GM18498 (cell line): ENCODE measurements around the gene ATXN7L3B.

ENCODE experiments used
- ATAC-seq: cut with Tn5 transposase; IDR thresholded peaks from one replicate; pipeline ENCODE4 v1.9.1; 2021; ENCODE audit warnings: mild to moderate bottlenecking, moderate library complexity; ENCODE audit not compliant: unreplicated experiment

The ATXN7L3B gene

DNA sequence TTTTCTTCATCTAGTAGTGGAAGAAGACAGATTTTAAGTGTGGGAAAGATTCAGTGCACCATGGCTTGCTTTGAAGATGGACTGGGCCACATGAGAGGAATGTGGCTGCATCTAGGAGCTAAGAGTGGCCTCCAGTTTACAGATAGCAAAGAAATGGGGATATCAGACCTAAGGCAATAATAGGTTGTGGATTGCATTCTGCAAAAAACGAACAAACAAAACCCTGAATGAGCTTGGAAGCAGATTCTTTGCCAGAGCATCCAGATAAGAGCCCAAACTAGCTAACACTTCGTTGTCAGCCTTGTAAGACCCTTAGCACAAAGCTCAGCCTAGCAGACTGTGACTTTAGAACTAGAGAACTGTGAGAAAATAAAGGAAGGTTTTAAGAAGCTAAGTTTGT, 9.6 kb downstream of the ATXN7L3B start:
- no peak for ATAC-seq

DNA sequence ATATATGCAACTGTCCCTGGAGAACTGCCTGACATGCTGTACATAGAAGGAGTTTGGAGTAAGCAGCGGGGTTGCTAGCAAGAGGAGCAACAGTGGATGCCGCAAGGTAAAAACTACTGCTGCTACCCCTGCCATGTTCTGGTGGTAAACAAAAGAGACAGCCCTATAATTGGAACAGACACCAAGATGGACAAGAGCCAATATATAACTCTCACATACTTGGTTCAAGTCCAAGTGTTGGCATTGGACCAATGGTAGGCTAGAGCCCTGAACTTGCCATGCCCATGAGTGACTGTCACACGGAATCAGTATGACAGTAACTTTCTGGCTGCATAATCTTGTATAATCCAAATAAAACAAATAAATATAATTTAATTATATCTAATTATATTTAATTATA, 13.7 kb downstream of the ATXN7L3B start:
- ATAC-seq: no peak

DNA sequence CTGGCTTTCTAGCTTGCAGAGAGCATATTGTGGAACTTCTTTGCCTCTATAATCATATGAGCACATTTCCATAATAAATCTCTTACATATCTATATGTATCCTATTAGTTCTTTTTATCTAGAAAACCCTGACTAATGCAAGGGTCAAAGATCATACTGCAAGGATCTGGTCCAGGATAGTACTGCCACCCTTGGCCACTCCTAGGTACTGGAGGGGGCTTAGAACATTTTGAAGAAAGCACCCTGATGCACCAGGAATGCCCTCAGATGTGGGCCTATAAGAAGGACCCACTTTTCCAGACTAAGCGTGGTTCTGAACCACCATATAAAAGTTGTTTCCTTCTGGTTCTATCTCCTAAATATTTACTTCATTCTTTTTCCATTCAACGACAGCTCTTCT, 14.6 kb downstream of the ATXN7L3B start:
- ATAC-seq: no peak

DNA sequence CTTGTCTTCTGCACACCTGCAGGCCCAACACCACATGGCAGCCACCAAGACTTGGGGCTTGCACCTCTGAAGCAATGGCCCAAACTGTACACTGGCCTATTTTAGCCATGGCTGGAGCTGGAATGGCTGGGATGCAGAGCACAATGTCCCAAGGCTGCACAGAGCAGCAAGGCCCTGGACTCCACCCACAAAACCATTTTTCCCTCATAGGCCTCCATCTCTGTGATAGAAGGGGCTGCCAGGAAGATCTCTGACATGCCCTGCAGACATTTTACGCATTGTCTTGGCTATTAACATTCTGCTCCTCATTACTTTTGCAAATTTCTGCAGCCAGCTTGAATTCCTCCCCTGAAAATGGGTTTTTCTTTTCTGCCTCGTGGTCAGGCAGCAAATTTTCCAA, 22.1 kb downstream of the ATXN7L3B start:
- no peak for ATAC-seq

DNA sequence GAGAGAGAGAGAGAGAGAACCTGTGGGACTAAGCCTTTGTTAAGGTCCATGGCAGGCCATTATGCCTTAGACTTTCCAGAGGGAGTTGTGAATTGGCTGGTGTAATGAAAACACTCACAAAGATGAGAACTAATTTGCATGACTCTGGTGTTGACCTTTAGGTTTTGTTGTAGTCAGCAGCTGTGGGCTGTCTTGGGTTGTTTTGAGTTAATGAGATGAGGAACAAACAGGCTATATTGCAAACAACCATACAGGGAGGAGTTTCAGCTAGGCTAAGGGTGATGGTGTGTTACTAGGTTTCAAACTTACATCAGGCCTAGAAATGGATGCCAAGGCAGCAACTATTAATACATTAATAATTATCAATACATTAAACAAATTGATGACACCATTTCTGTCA, 26.3 kb downstream of the ATXN7L3B start:
- ATAC-seq: no peak

DNA sequence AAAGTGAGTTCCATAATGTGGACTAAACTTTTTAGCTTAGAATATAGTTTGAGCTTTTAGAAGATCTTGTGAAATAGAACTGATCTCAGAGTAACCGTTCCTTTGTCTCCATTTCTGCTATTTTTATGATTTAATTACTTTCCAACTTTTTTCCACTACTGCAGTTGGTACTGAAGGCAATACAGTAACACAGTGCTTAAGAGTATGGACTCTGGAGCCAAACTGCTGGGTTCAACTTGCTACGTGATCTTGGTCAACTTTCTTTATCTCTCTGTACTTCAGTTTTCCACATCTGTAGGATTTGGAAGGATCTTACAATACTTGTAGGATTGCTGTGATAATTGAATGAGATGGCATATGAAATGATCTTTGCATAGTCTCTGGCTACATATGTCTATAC, 40.9 kb downstream of the ATXN7L3B start:
- ATAC-seq: no peak

DNA sequence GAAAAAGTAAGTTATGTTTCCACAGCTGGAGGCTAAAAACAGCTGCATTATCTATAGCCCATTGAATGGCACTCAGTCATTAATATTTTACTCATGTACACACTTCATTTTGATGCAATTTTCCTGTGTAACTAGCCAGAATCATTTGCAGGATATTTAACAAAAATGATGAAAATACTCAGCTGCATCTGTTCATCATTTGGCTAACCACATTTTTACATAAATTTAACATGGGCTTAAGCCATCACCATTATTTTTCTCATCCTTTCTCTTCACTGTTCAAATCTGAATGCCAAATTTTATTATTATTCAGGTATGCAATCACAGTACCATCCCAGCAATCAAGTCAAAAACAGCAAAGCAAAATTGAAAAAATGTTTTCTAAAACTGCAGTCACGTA, 41.8 kb downstream of the ATXN7L3B start:
- ATAC-seq: no peak

DNA sequence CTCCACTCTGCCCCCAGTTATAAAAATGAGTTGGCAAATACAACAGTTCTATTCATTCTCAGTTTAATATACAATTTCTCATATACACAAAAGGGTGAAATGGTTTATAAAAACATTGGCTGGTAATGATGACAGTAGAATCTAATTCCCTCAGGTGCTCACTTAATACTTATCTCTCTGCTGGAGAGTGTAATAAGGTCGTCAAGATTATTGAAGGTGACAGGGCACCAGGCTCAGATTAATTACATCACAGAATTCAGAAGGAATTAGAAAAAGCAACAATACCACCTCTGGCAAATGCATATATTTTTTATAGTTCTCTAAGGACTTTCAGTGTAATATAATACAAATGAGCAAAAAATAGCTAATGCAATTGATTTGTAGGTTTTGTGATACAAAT, 42.3 kb downstream of the ATXN7L3B start:
- no peak for ATAC-seq

DNA sequence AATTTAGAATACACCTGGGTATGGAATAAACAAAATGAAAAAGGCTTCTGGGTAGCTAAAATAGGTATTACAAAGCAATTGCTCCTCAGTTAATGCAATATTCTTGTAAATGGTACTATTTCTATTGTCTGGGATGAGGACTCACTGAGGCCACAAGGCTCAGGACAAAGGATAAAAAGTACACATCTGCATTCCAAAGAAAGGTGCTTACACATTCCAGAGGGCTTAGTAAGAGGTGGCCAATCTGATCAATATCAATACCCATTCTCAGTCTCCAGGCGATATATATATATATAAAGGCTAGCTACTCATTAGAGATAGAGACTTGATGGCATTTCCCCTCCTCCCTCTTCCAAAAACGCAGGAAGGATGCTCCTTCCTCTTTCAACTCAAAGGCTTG, 43.8 kb downstream of the ATXN7L3B start:
- ATAC-seq: no peak

DNA sequence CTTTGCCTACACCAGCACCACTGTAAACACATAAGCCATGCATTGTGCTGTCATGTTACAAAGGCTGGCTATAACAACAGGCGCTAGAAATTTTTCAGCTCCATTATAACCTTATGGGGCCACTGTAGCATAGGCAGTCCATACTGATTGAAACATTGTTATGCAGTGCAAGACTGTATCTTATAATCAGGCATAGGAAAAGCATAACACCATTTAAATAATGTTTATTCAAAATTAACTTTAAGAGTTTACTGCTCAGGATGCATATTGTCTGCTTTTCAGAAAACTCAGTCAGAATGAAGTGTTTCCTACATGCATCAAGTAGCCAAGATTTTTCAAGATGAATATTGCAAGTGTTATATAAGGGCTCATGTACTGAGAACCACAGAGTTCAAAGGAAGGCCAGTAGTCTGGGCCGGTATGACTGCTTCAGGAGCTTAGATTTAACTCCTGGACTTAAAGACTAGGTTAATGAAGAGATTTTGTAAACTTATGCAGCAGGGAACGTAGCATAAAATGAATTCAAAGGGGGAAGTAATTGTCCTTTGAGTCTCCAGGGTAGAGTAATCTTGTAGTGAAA, 46.9 kb downstream of the ATXN7L3B start:
- ATAC-seq: no peak

DNA sequence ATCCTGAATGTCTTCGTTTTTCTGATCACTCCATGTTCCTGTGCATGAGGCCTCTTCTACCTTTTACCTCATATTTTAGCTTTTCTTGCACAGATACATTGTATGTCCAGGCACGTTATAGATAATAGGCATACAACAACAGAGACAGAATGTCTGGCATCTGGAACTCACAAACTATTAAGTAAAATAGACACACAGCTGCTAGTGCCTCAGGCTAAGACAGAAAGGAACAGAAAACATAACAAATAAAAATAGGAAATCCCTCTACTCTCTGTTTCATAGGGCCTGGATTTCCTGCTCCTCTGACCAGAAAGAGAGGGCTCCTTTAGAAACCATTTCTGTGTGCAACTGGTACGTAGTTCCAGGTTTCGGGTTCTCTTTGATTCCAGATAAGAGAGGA, 48.6 kb downstream of the ATXN7L3B start:
- no peak for ATAC-seq
